Activated T-helper 1 cell treated with anti-CD3 and anti-CD28 coated beads, Interleukin-2, amount 50 U/mL, for 16 hours (primary cell): ENCODE results near the gene ITCH.
"Not testable (repeated sequence)": the region's sequence is repeated elsewhere in the genome, so short reads cannot be mapped to it uniquely, and the experiment has no call there.

ENCODE experiments used
- DNase-seq, 2 donors: peaks; one replicate each; pipeline ENCODE4 v3.0.0-alpha.2; 2020; ENCODE audit warnings: low read depth in 1 of 2, low spot score in 1 of 2

ITCH gene

GRCh38 chr20:34343458-34344211 lies 19.4 kb upstream of the ITCH start:
- DNase-seq: no peak

- DNase-seq: no peak
Measured at GRCh38 chr20:34344238-34344637, 18.8 kb upstream of the ITCH start.

- DNase-seq: no peak
Measured at GRCh38 chr20:34345402-34345736, 17.7 kb upstream of the ITCH start.

- DNase-seq: not testable (repeated sequence)
Measured at GRCh38 chr20:34345839-34346532, 17.1 kb upstream of the ITCH start.

GRCh38 chr20:34346533-34346865 lies 16.6 kb upstream of the ITCH start:
- not testable (repeated sequence) for DNase-seq

- DNase-seq: no peak
Measured at GRCh38 chr20:34347571-34347970, 15.5 kb upstream of the ITCH start.

GRCh38 chr20:34350095-34350494 lies 13.0 kb upstream of the ITCH start:
- no peak for DNase-seq

GRCh38 chr20:34353467-34353866 lies 9.6 kb upstream of the ITCH start:
- DNase-seq: not testable (repeated sequence)

- DNase-seq: no peak
Measured at GRCh38 chr20:34355427-34355826, 7.6 kb upstream of the ITCH start.

- not testable (repeated sequence) for DNase-seq
Measured at GRCh38 chr20:34359729-34360128, 3.3 kb upstream of the ITCH start.

GRCh38 chr20:34362502-34363061 lies 491 bp upstream of the ITCH start:
- DNase-seq: no peak

GRCh38 chr20:34363465-34364222 lies 571 bp downstream of the ITCH start:
- no peak for DNase-seq

- DNase-seq: no peak
Measured at GRCh38 chr20:34364223-34364506, 1.1 kb downstream of the ITCH start.

GRCh38 chr20:34365765-34366213 lies 2.7 kb downstream of the ITCH start:
- no peak for DNase-seq

- no peak for DNase-seq
Measured at GRCh38 chr20:34367155-34367554, 4.1 kb downstream of the ITCH start.

- DNase-seq: not testable (repeated sequence)
Measured at GRCh38 chr20:34367911-34368310, 4.8 kb downstream of the ITCH start.

- no peak for DNase-seq
Measured at GRCh38 chr20:34368547-34368946, 5.5 kb downstream of the ITCH start.

GRCh38 chr20:34369265-34369664 lies 6.2 kb downstream of the ITCH start:
- no peak for DNase-seq

- no peak for DNase-seq
Measured at GRCh38 chr20:34370062-34370461, 7.0 kb downstream of the ITCH start.

- no peak for DNase-seq
Measured at GRCh38 chr20:34373445-34373844, 10.4 kb downstream of the ITCH start.

GRCh38 chr20:34374209-34374760 lies 11.2 kb downstream of the ITCH start:
- DNase-seq: no peak

- DNase-seq: no peak
Measured at GRCh38 chr20:34375977-34376430, 12.9 kb downstream of the ITCH start.
